Measurements from ENCODE around the gene KRTAP10-11. TPM values are rescaled to one million over a fixed set of nuclear protein-coding genes. Genes with fewer than 3 reads are reported as not detected.

KRTAP10-11 gene
- total and polyA plus RNA-seq, 2 of the 8 experiments (the other 6 are each of a cell fraction or from before 2014, with no cell fraction given), result not detected

DNA sequence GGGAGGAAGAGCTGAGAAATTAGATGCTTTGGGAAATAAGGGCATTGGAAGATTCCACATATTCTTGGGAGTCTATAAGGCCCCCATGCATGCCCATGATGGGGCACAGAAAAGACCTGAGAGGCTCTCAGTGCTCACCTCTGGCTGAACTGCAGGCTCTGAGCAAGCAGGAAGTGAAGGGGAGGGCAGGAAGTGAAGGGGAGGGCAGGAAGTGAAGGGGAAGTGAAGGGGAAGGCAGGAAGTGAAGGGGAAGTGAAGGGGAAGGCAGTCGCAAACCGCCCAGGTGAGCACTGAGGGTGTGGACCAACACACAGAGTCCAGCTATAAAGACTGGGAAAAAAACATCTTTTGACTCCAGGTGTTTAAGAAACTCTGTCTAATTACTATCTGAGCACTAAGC is 15.8 kb upstream of the KRTAP10-11 start:
- Histone ChIP-seq H3K36me3 (ENCODE audit: control insufficient read depth in 2 of 4, insufficient read depth in 4 of 4, low read length in 3 of 4) (no peaks in the 10 kb centered on the region), H3K18ac (ENCODE audit: extremely low read depth, low read length) (no peak overlapping the region), H2BK120ac (replicated peaks; ENCODE audit: low read depth, low read length) (no peak overlapping the region), H2BK12ac (ENCODE audit: low read depth, low read length) (no peak overlapping the region), H3K23me2 (ENCODE audit: low read depth, low read length) (no peaks in the 10 kb centered on the region), H4K8ac (ENCODE audit: extremely low read depth, insufficient read depth, low read length) (no peak overlapping the region), H3K4me3 (ENCODE audit: extremely low read depth in 1 of 4, insufficient read depth in 2 of 4, low read depth in 3 of 4, low read length in 4 of 4) (no peak overlapping the region), H2AK5ac (ENCODE audit: low read depth, low read length) (no peak overlapping the region), H3K14ac (ENCODE audit: insufficient read length) (no peak overlapping the region), H3K27me3 (replicated peaks in 1 of 4; ENCODE audit: control insufficient read depth in 3 of 4, extremely low read depth in 1 of 4, insufficient read depth in 3 of 4, low read length in 3 of 4) (no peaks in the 10 kb centered on the region), H3K27ac (ENCODE audit: low read depth, low read length) (no peak overlapping the region), H3K4ac (replicated peaks; ENCODE audit: insufficient read length, low read depth, low read length) (no peak overlapping the region), H3K56ac (replicated peaks; ENCODE audit: insufficient read length, low read depth, low read length) (no peak overlapping the region), H3K9me3 (ENCODE audit: insufficient read depth in 2 of 2, low read depth in 1 of 2, low read length in 1 of 2) (peaks cover 0 to 4% of the 10 kb centered on the region in 2 experiments; a peak in 1 of 4 replicates), H3K4me1 (replicated peaks in 1 of 4; ENCODE audit: control insufficient read depth in 3 of 4, insufficient read depth in 4 of 4, low read length in 3 of 4) (no peaks in the 10 kb centered on the region; a peak in 1 of 7 replicates), H4K5ac (ENCODE audit: insufficient read length, low read depth, low read length) (no peak overlapping the region), H2BK15ac (ENCODE audit: low read length) (no peak overlapping the region), H4K91ac (replicated peaks; ENCODE audit: insufficient read length, low read length) (no peak overlapping the region), H3K23ac (ENCODE audit: insufficient read length) (no peak overlapping the region), H3K79me2 (ENCODE audit: control insufficient read depth in 1 of 2, insufficient read depth in 2 of 2, low read length in 2 of 2) (no peaks in the 10 kb centered on the region), H3K79me1 (ENCODE audit: low read depth, low read length) (no peaks in the 10 kb centered on the region), H3K4me2 (ENCODE audit: insufficient read depth in 1 of 2, low read depth in 2 of 2, low read length in 2 of 2) (no peak overlapping the region), H3K9ac (replicated peaks in 1 of 4; ENCODE audit: extremely low read depth in 1 of 4, low read depth in 3 of 4, low read length in 3 of 4) (no peak overlapping the region), H4K20me1 (replicated peaks in 1 of 2; ENCODE audit: control insufficient read depth in 1 of 2, insufficient read depth in 2 of 2, low read length in 2 of 2) (no peaks in the 10 kb centered on the region), H2AFZ (ENCODE audit: low read length) (no peak overlapping the region), H2BK5ac (ENCODE audit: low read depth, low read length) (no peak overlapping the region), H2BK20ac (ENCODE audit: low read length) (no peak overlapping the region)
- WGBS, 2 experiments (ENCODE audit: extremely low coverage in 1 of 2, insufficient coverage in 1 of 2, insufficient read length in 1 of 2, insufficient replicate concordance in 2 of 2, low coverage in 1 of 2, low lambda C conversion rate in 2 of 2, missing lambda C conversion rate in 1 of 2), result 100% methylated on average over 2 of the region's 2 CpGs; no CpG with 5 or more reads in 1 of the 2 experiments
- ChIA-PET CTCF (ENCODE audit: partially characterized antibody) (interaction anchor here (1.2 to 1.8 kb wide), 3 partner anchors 13 to 172 kb away, joined by 3 to 5 read pairs (median 3); no protein-coding TSS in a partner anchor), POLR2A (ENCODE audit: partially characterized antibody) (no interaction called here)
- FAIRE-seq (no peak), DNase-seq (ENCODE audit: low read depth in 1 of 2, low spot score in 2 of 2) (no peak)
- TF ChIP-seq BACH1 (IDR thresholded peaks at IDR 0.05; ENCODE audit: low read length), result no peak
- TF ChIP-seq, protein P1, sequence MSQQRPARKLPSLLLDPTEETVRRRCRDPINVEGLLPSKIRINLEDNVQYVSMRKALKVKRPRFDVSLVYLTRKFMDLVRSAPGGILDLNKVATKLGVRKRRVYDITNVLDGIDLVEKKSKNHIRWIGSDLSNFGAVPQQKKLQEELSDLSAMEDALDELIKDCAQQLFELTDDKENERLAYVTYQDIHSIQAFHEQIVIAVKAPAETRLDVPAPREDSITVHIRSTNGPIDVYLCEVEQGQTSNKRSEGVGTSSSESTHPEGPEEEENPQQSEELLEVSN (IDR thresholded peaks at IDR 0.05), result no peak
- no peak for TF ChIP-seq CTBP2 (IDR thresholded peaks at IDR 0.05; ENCODE audit: borderline replicate concordance, insufficient read depth, insufficient read length, low read length)
- no peak for TF ChIP-seq SP4 (IDR thresholded peaks at IDR 0.05; ENCODE audit: low read length)
- no peak for TF ChIP-seq GTF2F1 (IDR thresholded peaks at IDR 0.05; ENCODE audit: borderline replicate concordance, low read depth, low read length)
- no peak for TF ChIP-seq MAFK (IDR thresholded peaks at IDR 0.05; ENCODE audit: low read depth, low read length)
- no peak for TF ChIP-seq BRCA1 (IDR thresholded peaks at IDR 0.05; ENCODE audit: low read depth, low read length)
- TF ChIP-seq EZH2 (IDR thresholded peaks at IDR 0.05; ENCODE audit: low read depth, low read length, severe bottlenecking), result no peak
